Fibroblast of lung (primary cell): Measurements from ENCODE around the gene SERAC1. TPM values are rescaled to one million over a fixed set of nuclear protein-coding genes. Genes with fewer than 3 reads are reported as not detected.

Experiments used
- DNase-seq, 2 donors: peaks; one replicate each; pipeline versions ENCODE4 v3.0.0 to v3.0.0-alpha.2; 2010; ENCODE audit warnings: low read depth in 2 of 2
- H2AFZ ChIP-seq: 2 replicates; pipeline ENCODE4 v1.5.1; 2012; ENCODE audit warnings: low read length, control low read depth, inconsistent platforms
- H3K27ac ChIP-seq: 2 replicates; pipeline ENCODE4 v1.5.1; 2011; ENCODE audit warnings: low read length, control low read depth; ENCODE audit not compliant: insufficient read depth
- H3K27me3 ChIP-seq: 2 replicates; pipeline ENCODE4 v1.5.1; 2011; ENCODE audit warnings: mild to moderate bottlenecking, low read length; ENCODE audit not compliant: control insufficient read depth, insufficient read depth
- H3K36me3 ChIP-seq: 2 replicates; pipeline ENCODE4 v1.5.1; 2011; ENCODE audit warnings: low read length; ENCODE audit not compliant: control insufficient read depth, insufficient read depth
- H3K4me1 ChIP-seq: 2 replicates; pipeline ENCODE4 v1.5.1; 2011; ENCODE audit warnings: low read length; ENCODE audit not compliant: control insufficient read depth, insufficient read depth; ENCODE audit errors: extremely low read depth
- H3K4me2 ChIP-seq: 2 replicates; pipeline ENCODE4 v1.5.1; 2011; ENCODE audit warnings: low read length, control low read depth; ENCODE audit not compliant: insufficient read depth; ENCODE audit errors: extremely low read depth
- H3K4me3 ChIP-seq, 4 experiments: fragments of 200-600 bp in 1 of 4; sonication (generic) in 1 of 4; replicated peaks in 1 of 4; 2 replicates each; pipeline ENCODE4 v1.5.1; 2011 to 2016; ENCODE audit warnings: low read length in 4 of 4, low read depth in 3 of 4, mild to moderate bottlenecking in 3 of 4, control low read depth in 2 of 4, inconsistent platforms in 1 of 4, mixed read lengths in 1 of 4; ENCODE audit not compliant: insufficient read depth in 1 of 4; ENCODE audit errors: control extremely low read depth in 1 of 4
- H3K79me2 ChIP-seq: 2 replicates; pipeline ENCODE4 v1.5.1; 2012; ENCODE audit warnings: mild to moderate bottlenecking, low read length, inconsistent platforms; ENCODE audit not compliant: control insufficient read depth, insufficient read depth
- H3K9ac ChIP-seq: 2 replicates; pipeline ENCODE4 v1.5.1; 2011; ENCODE audit warnings: mild to moderate bottlenecking, low read length, control low read depth; ENCODE audit not compliant: insufficient read depth
- H3K9me3 ChIP-seq: 2 replicates; pipeline ENCODE4 v1.5.1; 2012; ENCODE audit warnings: low read depth, low read length; ENCODE audit not compliant: control insufficient read depth, insufficient read depth
- H4K20me1 ChIP-seq: 2 replicates; pipeline ENCODE4 v1.5.1; 2011; ENCODE audit warnings: low read length; ENCODE audit not compliant: control insufficient read depth, insufficient read depth; ENCODE audit errors: extremely low read depth
- EZH2 ChIP-seq: IDR thresholded peaks from 2 replicates; pipeline ENCODE4 v1.5.1; 2012; ENCODE audit warnings: low read length, control low read depth, mild to moderate bottlenecking; ENCODE audit errors: missing control alignments
- polyA plus RNA-seq, 2 donors: library from polyadenylated mRNA; depleted of rRNA in 1 of 2; stranded (reverse) in 1 of 2; unstranded in 1 of 2; fragments of >200 nt; gene quantifications; 2 replicates each; pipeline ENCODE4 v1.2.1, GENCODE V29; 2011 to 2012; ENCODE audit warnings: missing spikeins in 1 of 2
- total RNA-seq: library from RNA; depleted of rRNA; stranded (reverse); fragments of >200 nt; gene quantifications from 2 replicates; pipeline ENCODE4 v1.2.1, GENCODE V29; 2014
- TF ChIP-seq, protein P1 (sequence below), 2 donors: IDR thresholded peaks in 1 of 2; conservative IDR thresholded peaks in 1 of 2; 1 replicate in 1 of 2; 2 replicates in 1 of 2; pipeline ENCODE4 v1.5.1; 2011 to 2012; ENCODE audit warnings: low read length in 2 of 2, control low read depth in 1 of 2, inconsistent platforms in 1 of 2, low read depth in 1 of 2, mild to moderate bottlenecking in 1 of 2

Gene SERAC1
- total and polyA plus RNA-seq, 2 donors (not counting 1 experiment from before 2014, with no cell fraction given) = 21.3 to 37.7 TPM

DNA sequence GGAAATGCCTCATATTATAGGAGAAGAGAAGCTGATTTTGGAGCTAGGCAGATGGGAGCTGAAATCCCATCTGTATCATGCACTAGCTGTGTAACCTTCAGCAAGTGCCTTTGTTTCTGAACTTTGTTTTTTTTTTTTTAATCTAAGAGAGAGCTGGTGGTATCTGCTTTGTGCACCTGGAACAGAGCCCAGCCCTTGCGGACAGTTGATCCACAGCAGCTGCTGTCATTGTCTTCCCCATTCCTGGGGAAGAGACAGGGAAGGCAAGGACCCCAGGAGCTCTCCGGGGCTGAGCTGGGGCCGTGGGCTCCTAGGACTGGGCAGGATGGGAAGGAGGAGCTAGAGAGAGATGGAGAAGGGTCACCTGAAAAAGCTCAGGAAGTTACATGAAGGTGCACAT lies 94.3 kb downstream of the SERAC1 start:
- peak in 1 of 2 donors; percentile 14 for DNase-seq
- peaks cover 27% of the 10 kb centered on the region for H3K36me3 ChIP-seq
- H3K27me3 ChIP-seq = no peaks in the 10 kb centered on the region
- no peaks in the 10 kb centered on the region for H4K20me1 ChIP-seq
- TF ChIP-seq, protein P1, sequence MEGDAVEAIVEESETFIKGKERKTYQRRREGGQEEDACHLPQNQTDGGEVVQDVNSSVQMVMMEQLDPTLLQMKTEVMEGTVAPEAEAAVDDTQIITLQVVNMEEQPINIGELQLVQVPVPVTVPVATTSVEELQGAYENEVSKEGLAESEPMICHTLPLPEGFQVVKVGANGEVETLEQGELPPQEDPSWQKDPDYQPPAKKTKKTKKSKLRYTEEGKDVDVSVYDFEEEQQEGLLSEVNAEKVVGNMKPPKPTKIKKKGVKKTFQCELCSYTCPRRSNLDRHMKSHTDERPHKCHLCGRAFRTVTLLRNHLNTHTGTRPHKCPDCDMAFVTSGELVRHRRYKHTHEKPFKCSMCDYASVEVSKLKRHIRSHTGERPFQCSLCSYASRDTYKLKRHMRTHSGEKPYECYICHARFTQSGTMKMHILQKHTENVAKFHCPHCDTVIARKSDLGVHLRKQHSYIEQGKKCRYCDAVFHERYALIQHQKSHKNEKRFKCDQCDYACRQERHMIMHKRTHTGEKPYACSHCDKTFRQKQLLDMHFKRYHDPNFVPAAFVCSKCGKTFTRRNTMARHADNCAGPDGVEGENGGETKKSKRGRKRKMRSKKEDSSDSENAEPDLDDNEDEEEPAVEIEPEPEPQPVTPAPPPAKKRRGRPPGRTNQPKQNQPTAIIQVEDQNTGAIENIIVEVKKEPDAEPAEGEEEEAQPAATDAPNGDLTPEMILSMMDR (conservative IDR thresholded peaks at IDR 0.05 in 1 of 2, IDR thresholded peaks at IDR 0.05 in 1 of 2; ENCODE audit: low read depth in 1 of 2, low read length in 2 of 2) = no peak
- no peak for TF ChIP-seq EZH2
- H3K9me3 ChIP-seq = no peaks in the 10 kb centered on the region
- peaks cover 6% of the 10 kb centered on the region for H3K4me1 ChIP-seq
- no peak overlapping the region for H2AFZ ChIP-seq
- H3K9ac ChIP-seq = no peak overlapping the region
- H3K79me2 ChIP-seq = no peaks in the 10 kb centered on the region
- H3K27ac ChIP-seq = no peak overlapping the region
- H3K4me3 ChIP-seq = no peak overlapping the region
- no peak overlapping the region for H3K4me2 ChIP-seq

DNA sequence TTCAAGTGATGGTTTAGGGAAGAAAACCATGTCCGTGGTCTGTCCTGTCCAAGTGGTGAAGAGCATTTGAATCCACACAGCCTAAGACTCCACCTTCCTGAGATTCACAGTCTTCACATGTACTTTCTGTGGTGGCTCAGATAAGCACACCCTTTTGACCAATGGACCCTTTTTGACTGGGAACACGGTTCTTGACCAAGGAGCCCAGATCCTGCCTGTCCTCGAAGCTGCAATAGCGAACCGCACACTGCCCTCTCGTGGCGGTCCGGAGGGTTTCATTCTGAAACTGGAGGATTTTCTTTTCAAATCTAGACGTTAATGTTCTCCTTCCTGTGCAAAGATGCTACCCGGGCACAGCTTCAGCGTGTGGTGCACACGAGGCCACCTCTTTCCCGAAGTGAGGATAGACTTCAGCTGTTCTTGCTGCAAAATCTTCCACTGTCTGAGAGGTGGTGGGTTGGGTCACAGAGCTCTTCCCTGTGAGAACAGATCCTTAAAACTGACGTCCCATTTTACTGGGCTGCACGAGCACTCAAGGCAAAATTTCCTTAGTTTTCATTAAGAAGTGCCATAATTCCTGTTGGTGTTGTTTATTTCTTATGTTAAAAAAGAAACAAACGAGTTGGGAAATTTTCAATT lies 95.9 kb downstream of the SERAC1 start:
- Histone ChIP-seq H3K27ac (peak overlapping the region; percentile 13), H4K20me1 (no peaks in the 10 kb centered on the region), H3K79me2 (no peaks in the 10 kb centered on the region), H2AFZ (no peak overlapping the region), H3K4me1 (peaks cover 14% of the 10 kb centered on the region), H3K36me3 (peaks cover 27% of the 10 kb centered on the region), H3K9ac (no peak overlapping the region), H3K4me2 (no peak overlapping the region), H3K9me3 (no peaks in the 10 kb centered on the region), H3K4me3 (no peak overlapping the region), H3K27me3 (no peaks in the 10 kb centered on the region)
- TF ChIP-seq EZH2 = no peak
- TF ChIP-seq, protein P1 (conservative IDR thresholded peaks at IDR 0.05 in 1 of 2, IDR thresholded peaks at IDR 0.05 in 1 of 2; ENCODE audit: low read depth in 1 of 2, low read length in 2 of 2) = peak; percentile 84
- peak; percentile 63 to 81 for DNase-seq

DNA sequence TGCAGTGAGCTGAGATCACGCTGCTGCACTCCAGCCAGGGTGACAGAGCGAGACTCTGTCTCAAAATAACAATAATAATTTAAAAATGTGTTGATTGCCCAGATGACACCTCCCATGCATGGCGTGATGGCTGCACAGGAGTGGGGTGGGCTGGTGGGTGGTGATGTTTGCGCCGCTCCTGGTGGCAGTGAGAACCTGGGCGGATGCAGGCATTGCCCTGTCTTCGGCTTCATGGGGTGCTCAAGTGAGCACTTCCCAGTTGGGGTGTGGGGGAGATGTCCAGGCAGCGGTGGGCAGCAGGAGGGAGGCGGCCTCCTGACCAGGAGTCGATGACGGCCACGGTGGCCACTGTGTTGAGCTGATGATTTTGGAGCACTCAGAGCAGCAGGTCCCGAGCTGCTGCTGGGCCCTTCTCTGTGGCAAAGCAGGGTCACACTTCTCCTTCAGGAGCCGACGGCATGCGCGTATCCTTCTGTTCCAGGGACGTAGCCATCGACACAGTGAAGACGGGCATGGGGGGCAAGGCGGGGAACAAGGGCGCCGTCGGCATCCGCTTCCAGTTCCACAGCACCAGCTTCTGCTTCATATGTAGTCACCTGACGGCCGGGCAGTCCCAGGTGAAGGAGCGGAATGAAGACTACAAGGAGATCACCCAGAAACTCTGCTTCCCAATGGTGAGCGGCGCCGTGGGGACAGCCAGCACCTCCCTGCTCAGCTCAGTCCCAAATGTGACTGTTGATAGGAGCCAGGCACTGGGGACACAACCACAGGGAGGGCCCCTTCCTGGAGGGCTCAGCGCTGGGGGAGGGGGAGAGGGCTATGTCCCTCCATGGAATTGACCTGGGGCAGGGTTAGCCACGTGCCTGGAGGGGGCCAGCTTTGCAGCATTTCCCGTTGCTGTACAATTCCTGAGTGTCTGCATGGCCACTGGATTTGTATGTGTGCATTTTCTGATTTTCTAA lies 96.7 kb downstream of the SERAC1 start:
- Histone ChIP-seq H3K27me3 (no peaks in the 10 kb centered on the region), H3K4me3 (no peak overlapping the region), H4K20me1 (no peaks in the 10 kb centered on the region), H3K9me3 (no peaks in the 10 kb centered on the region), H3K4me2 (no peak overlapping the region), H3K79me2 (no peaks in the 10 kb centered on the region), H2AFZ (no peak overlapping the region), H3K36me3 (peaks cover 29% of the 10 kb centered on the region), H3K4me1 (peaks cover 14% of the 10 kb centered on the region), H3K27ac (peak overlapping the region; percentile 13), H3K9ac (no peak overlapping the region)
- TF ChIP-seq EZH2 = no peak
- TF ChIP-seq, protein P1 (conservative IDR thresholded peaks at IDR 0.05 in 1 of 2, IDR thresholded peaks at IDR 0.05 in 1 of 2; ENCODE audit: low read depth in 1 of 2, low read length in 2 of 2) = no peak
- no peak for DNase-seq
